GM10248 (cell line): Measurements from ENCODE around the gene MT1A.

ENCODE experiments used
- CTCF ChIA-PET: fragments of 300-600 bp; sonication (Branson Sonifier 250); formaldehyde crosslinking; extraction: SDS; loops from one replicate; lab custom pipeline; 2021; ENCODE audit warnings: antibody characterized with exemption; lab: Yijun Ruan, JAX
- POLR2A ChIA-PET: fragments of 350-650 bp; sonication (Branson Sonifier 250); formaldehyde crosslinking; extraction: SDS; loops from one replicate; lab custom pipeline; 2020; ENCODE audit warnings: antibody characterized with exemption; lab: Yijun Ruan, JAX
- DNase-seq: peaks from one replicate; pipeline ENCODE4 v3.0.0; 2012; ENCODE audit errors: extremely low spot score
- CTCF ChIP-seq: IDR thresholded peaks from 2 replicates; pipeline ENCODE4 v1.5.1; 2012; ENCODE audit warnings: mild to moderate bottlenecking, low read depth; ENCODE audit errors: extremely low read depth, missing control alignments, control extremely low read depth

The MT1A gene

DNA sequence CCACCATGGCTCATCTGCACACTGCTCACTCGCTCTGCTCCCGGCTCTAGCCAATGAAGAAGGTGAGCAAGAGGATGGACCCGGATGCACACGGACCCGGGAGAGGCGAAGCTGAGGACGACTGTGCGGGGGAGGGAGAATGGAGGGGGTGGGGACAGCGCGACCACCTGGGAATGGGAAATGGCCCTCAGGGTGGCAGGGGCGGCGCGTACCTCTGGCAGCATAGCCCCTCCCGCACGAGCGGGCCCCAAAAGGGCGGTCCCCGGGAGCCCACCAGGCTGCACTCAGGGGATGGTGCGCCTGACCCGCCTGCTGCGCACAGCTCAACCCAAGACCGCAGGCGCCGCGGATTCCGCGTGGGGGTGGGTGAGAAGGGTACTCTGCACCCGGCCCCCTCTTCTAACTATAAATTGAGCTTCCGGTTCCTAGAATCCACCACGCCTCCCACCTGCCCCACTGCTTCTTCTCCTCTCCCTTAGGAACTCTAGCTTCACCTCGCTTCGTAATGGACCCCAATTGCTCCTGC, 37.3 kb downstream of the MT1A start:
- POLR2A ChIA-PET, result no interaction called here
- no peak for DNase-seq
- CTCF ChIA-PET, result interaction anchor here (1.1 to 2.2 kb wide), 2 partner anchors 20 to 26 kb away, joined by 5 to 14 read pairs; no protein-coding TSS in a partner anchor
- TF ChIP-seq CTCF, result no peak

- ChIA-PET CTCF (interaction anchor here (1.9 to 2.3 kb wide), 3 partner anchors 10 to 101 kb away, joined by 6 to 14 read pairs (median 7); partner anchors contain the start of gene MT1G), POLR2A (no interaction called here)
- DNase-seq, result no peak
- no peak for TF ChIP-seq CTCF
Measured at GRCh38 chr16:56677474-56677873, 39.0 kb downstream of the MT1A start.

- ChIA-PET CTCF (interaction anchor here (0.9 to 2.3 kb wide), 5 partner anchors 12 to 87 kb away, joined by 3 to 9 read pairs (median 4); partner anchors contain the start of genes MT1E and MT1G), POLR2A (no interaction called here)
- DNase-seq, result no peak
- TF ChIP-seq CTCF, result no peak
Measured at GRCh38 chr16:56679078-56679730, 40.7 kb downstream of the MT1A start.

- ChIA-PET CTCF (interaction anchor here (0.9 to 2.3 kb wide), 4 partner anchors 12 to 88 kb away, joined by 3 to 9 read pairs (median 6); partner anchors contain the start of gene MT1G), POLR2A (no interaction called here)
- no peak for DNase-seq
- TF ChIP-seq CTCF, result no peak
Measured at GRCh38 chr16:56679818-56680217, 41.4 kb downstream of the MT1A start.

GRCh38 chr16:56681939-56682702, 43.7 kb downstream of the MT1A start, which contains the start of gene MT1X:
MT1X (plus strand) TSS chr16:56682470; CDS start chr16:56682541, 71 bp downstream.
- ChIA-PET POLR2A (no interaction called here), CTCF (interaction anchor here (2.5 kb wide), 1 partner anchor 20 kb away, joined by 17 read pairs; no protein-coding TSS in a partner anchor)
- peak; percentile 90 for DNase-seq
- TF ChIP-seq CTCF, result no peak
